OCI-LY1 (cell line): ENCODE measurements around the gene SENP6.

Experiments
- H2AFZ ChIP-seq: fragments of 200-600 bp; sonication (generic), shearing (Covaris generic); 2 replicates; pipeline ENCODE4 v1.6.0; 2014; ENCODE audit warnings: antibody characterized with exemption, mild to moderate bottlenecking, low read length
- H3F3A ChIP-seq: fragments of 200-600 bp; sonication (generic), shearing (Covaris generic); 2 replicates; pipeline ENCODE4 v1.6.0; 2014; ENCODE audit warnings: mild to moderate bottlenecking, antibody characterized with exemption, low read length, moderate library complexity; ENCODE audit not compliant: insufficient read depth
- H3K27ac ChIP-seq: fragments of 200-600 bp; sonication (generic); 2 replicates; pipeline ENCODE4 v1.5.1; 2014; ENCODE audit warnings: low read length, mixed run types, mild to moderate bottlenecking, low read depth; ENCODE audit not compliant: poor library complexity, severe bottlenecking
- H3K27me3 ChIP-seq: fragments of 200-600 bp; sonication (generic); 2 replicates; pipeline ENCODE4 v1.6.0; 2014; ENCODE audit warnings: antibody characterized with exemption, mild to moderate bottlenecking, low read length, moderate library complexity; ENCODE audit not compliant: insufficient read depth
- H3K36me3 ChIP-seq: fragments of 200-600 bp; sonication (generic); 2 replicates; pipeline ENCODE4 v1.6.1; 2014; ENCODE audit warnings: mild to moderate bottlenecking, antibody characterized with exemption, low read length, moderate library complexity, mixed read lengths; ENCODE audit not compliant: insufficient read depth
- H3K4me1 ChIP-seq: fragments of 200-600 bp; sonication (generic); 2 replicates; pipeline ENCODE4 v1.5.1; 2014; ENCODE audit warnings: mild to moderate bottlenecking, low read length, moderate library complexity; ENCODE audit not compliant: insufficient read depth, severe bottlenecking
- H3K4me2 ChIP-seq: fragments of 200-600 bp; sonication (generic), shearing (Covaris generic); 2 replicates; pipeline ENCODE4 v1.6.1; 2014; ENCODE audit warnings: low read length
- H3K4me3 ChIP-seq: fragments of 200-600 bp; sonication (generic); 2 replicates; pipeline ENCODE4 v1.5.1; 2014; ENCODE audit warnings: low read length, low read depth, mild to moderate bottlenecking, mixed read lengths; ENCODE audit not compliant: poor library complexity, severe bottlenecking
- H3K79me2 ChIP-seq: fragments of 200-600 bp; shearing (Covaris generic); 2 replicates; pipeline ENCODE4 v1.6.1; 2016; ENCODE audit warnings: mixed run types, low read length, mixed read lengths; ENCODE audit not compliant: insufficient read depth
- H3K9ac ChIP-seq: fragments of 200-600 bp; sonication (generic), shearing (Covaris generic); 2 replicates; pipeline ENCODE4 v1.6.1; 2014; ENCODE audit warnings: mild to moderate bottlenecking, low read length, mixed read lengths
- H3K9me2 ChIP-seq: fragments of 200-600 bp; sonication (generic), shearing (Covaris generic); 2 replicates; pipeline ENCODE4 v1.6.1; 2014; ENCODE audit warnings: low read depth, mild to moderate bottlenecking, low read length, mixed read lengths
- H3K9me3 ChIP-seq: fragments of 200-600 bp; shearing (Covaris generic); 2 replicates; pipeline ENCODE4 v1.6.1; 2014; ENCODE audit warnings: low read length, mixed read lengths
- H4K20me1 ChIP-seq: fragments of 200-600 bp; sonication (generic), shearing (Covaris generic); 2 replicates; pipeline ENCODE4 v1.6.0; 2016; ENCODE audit warnings: mild to moderate bottlenecking, low read length; ENCODE audit not compliant: insufficient read depth
- EZH2 ChIP-seq: fragments of 200-600 bp; sonication (generic), shearing (Covaris generic); IDR thresholded peaks from 2 replicates; pipeline ENCODE4 v1.8.0; 2017; ENCODE audit warnings: borderline replicate concordance, mixed run types, mild to moderate bottlenecking, antibody characterized with exemption, low read length, moderate library complexity, mixed read lengths
- TF ChIP-seq, protein P1 (sequence below): fragments of 200-600 bp; sonication (generic), shearing (Covaris generic); IDR thresholded peaks from 2 replicates; pipeline ENCODE4 v1.5.1; 2017; ENCODE audit warnings: mild to moderate bottlenecking, antibody characterized with exemption, low read length, moderate library complexity, mixed read lengths

SENP6 gene

DNA sequence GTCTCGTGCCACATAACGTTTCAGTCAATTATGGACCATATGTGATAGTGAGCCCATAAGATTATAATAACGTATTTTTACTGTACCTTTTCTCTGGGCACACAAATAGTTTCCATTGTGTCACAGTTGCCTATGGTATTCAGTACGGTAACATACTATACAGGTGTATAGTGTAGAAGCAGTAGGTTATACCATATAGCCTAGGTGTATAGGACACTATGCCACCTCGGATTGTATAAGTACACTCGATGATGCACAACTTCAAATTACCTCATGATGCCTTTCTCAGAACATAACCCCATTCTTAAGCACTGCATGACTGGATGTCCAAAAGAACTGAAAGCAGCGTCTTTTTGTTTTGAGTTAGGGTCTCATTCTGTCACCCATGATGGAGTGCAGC lies 87.9 kb downstream of the SENP6 start:
- H3K79me2 ChIP-seq: no peaks in the 10 kb centered on the region
- no peaks in the 10 kb centered on the region for H3K27me3 ChIP-seq
- H3K9ac ChIP-seq: no peak overlapping the region
- no peaks in the 10 kb centered on the region for H3F3A ChIP-seq
- no peak overlapping the region for H2AFZ ChIP-seq
- H3K9me2 ChIP-seq: no peaks in the 10 kb centered on the region
- peaks cover 36% of the 10 kb centered on the region for H3K36me3 ChIP-seq
- H3K4me2 ChIP-seq: no peak overlapping the region
- no peak overlapping the region for H3K4me3 ChIP-seq
- H3K27ac ChIP-seq: no peak overlapping the region
- TF ChIP-seq, protein P1, sequence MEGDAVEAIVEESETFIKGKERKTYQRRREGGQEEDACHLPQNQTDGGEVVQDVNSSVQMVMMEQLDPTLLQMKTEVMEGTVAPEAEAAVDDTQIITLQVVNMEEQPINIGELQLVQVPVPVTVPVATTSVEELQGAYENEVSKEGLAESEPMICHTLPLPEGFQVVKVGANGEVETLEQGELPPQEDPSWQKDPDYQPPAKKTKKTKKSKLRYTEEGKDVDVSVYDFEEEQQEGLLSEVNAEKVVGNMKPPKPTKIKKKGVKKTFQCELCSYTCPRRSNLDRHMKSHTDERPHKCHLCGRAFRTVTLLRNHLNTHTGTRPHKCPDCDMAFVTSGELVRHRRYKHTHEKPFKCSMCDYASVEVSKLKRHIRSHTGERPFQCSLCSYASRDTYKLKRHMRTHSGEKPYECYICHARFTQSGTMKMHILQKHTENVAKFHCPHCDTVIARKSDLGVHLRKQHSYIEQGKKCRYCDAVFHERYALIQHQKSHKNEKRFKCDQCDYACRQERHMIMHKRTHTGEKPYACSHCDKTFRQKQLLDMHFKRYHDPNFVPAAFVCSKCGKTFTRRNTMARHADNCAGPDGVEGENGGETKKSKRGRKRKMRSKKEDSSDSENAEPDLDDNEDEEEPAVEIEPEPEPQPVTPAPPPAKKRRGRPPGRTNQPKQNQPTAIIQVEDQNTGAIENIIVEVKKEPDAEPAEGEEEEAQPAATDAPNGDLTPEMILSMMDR: no peak
- no peak for TF ChIP-seq EZH2
- H3K9me3 ChIP-seq: no peaks in the 10 kb centered on the region
- no peaks in the 10 kb centered on the region for H4K20me1 ChIP-seq
- no peaks in the 10 kb centered on the region for H3K4me1 ChIP-seq

- Histone ChIP-seq H3F3A (no peaks in the 10 kb centered on the region), H3K4me2 (no peak overlapping the region), H3K9ac (no peak overlapping the region), H4K20me1 (no peaks in the 10 kb centered on the region), H2AFZ (no peak overlapping the region), H3K36me3 (peaks cover 36% of the 10 kb centered on the region), H3K9me2 (no peaks in the 10 kb centered on the region), H3K9me3 (no peaks in the 10 kb centered on the region), H3K79me2 (no peaks in the 10 kb centered on the region), H3K4me1 (no peaks in the 10 kb centered on the region), H3K27ac (no peak overlapping the region), H3K27me3 (no peaks in the 10 kb centered on the region), H3K4me3 (no peak overlapping the region)
- TF ChIP-seq, protein P1: no peak
- TF ChIP-seq EZH2: no peak
Measured at GRCh38 chr6:75691012-75691411, 89.3 kb downstream of the SENP6 start.

GRCh38 chr6:75693534-75693933 lies 91.9 kb downstream of the SENP6 start:
- Histone ChIP-seq H3K9me3 (no peaks in the 10 kb centered on the region), H3K27ac (no peak overlapping the region), H3K4me1 (no peaks in the 10 kb centered on the region), H3K36me3 (peaks cover 51% of the 10 kb centered on the region), H3K4me3 (no peak overlapping the region), H3K9me2 (no peaks in the 10 kb centered on the region), H3F3A (no peaks in the 10 kb centered on the region), H3K4me2 (no peak overlapping the region), H4K20me1 (no peaks in the 10 kb centered on the region), H3K79me2 (no peaks in the 10 kb centered on the region), H2AFZ (no peak overlapping the region), H3K27me3 (no peaks in the 10 kb centered on the region), H3K9ac (no peak overlapping the region)
- no peak for TF ChIP-seq EZH2
- TF ChIP-seq, protein P1: peak; percentile 28; the same call in 1 of the 2 replicates
